Caco-2 (cell line): ENCODE results near the gene TREML2. TPM values are rescaled to one million over a fixed set of nuclear protein-coding genes. Genes with fewer than 3 reads are reported as not detected.

Experiments
- BruUV-seq: library from RNA; stranded (reverse); fragments of 400-500 nt; replicated peaks from 2 replicates; lab custom pipeline; 2021; lab: Mats Ljungman, UMichigan
- CTCF ChIA-PET: fragments of 300-600 bp; sonication (Branson Sonifier 250); formaldehyde crosslinking; loops from one replicate; lab custom pipeline; 2022; ENCODE audit warnings: antibody characterized with exemption; lab: Charles Lee
- POLR2A ChIA-PET: fragments of 300-600 bp; sonication (Branson Sonifier 250); formaldehyde crosslinking; loops from one replicate; lab custom pipeline; 2022; ENCODE audit warnings: antibody characterized with exemption; lab: Charles Lee
- DNase-seq, 2 experiments: peaks; one replicate each; pipeline versions ENCODE4 v3.0.0 to v3.0.0-alpha.2; 2020 to 2022
- H3K27me3 ChIP-seq: replicated peaks from 2 replicates; pipeline ENCODE4 v1.6.0; 2011; ENCODE audit warnings: low read length; ENCODE audit not compliant: control insufficient read depth, insufficient read depth
- H3K36me3 ChIP-seq: 2 replicates; pipeline ENCODE4 v1.5.1; 2011; ENCODE audit warnings: low read length; ENCODE audit not compliant: control insufficient read depth, insufficient read depth
- H3K4me1 ChIP-seq: fragments of 250-450 bp; sonication (Bioruptor Pico); 2 replicates; pipeline ENCODE4 v1.5.1; 2020; ENCODE audit warnings: mild to moderate bottlenecking
- H3K4me3 ChIP-seq: 2 replicates; pipeline ENCODE4 v1.5.1; 2011; ENCODE audit warnings: low read depth, mild to moderate bottlenecking, control low read depth, low read length
- H3K9me3 ChIP-seq: fragments of 250-450 bp; sonication (Bioruptor Pico); 2 replicates; pipeline ENCODE4 v1.5.1; 2020; ENCODE audit warnings: mild to moderate bottlenecking, moderate library complexity
- H3K27ac Mint-ChIP-seq: one replicate; pipeline ENCODE4 v1.8.0; 2022; ENCODE audit warnings: mixed read lengths; ENCODE audit not compliant: unreplicated experiment
- H3K27me3 Mint-ChIP-seq: one replicate; pipeline ENCODE4 v1.8.0; 2022; ENCODE audit warnings: mixed read lengths; ENCODE audit not compliant: insufficient read depth, unreplicated experiment
- H3K36me3 Mint-ChIP-seq: one replicate; pipeline ENCODE4 v1.8.0; 2022; ENCODE audit warnings: mild to moderate bottlenecking, mixed read lengths; ENCODE audit not compliant: insufficient read depth, unreplicated experiment
- H3K4me1 Mint-ChIP-seq: one replicate; pipeline ENCODE4 v1.8.0; 2022; ENCODE audit warnings: low read depth, mixed read lengths; ENCODE audit not compliant: unreplicated experiment
- H3K4me3 Mint-ChIP-seq: one replicate; pipeline ENCODE4 v1.8.0; 2022; ENCODE audit warnings: mild to moderate bottlenecking, moderate library complexity, mixed read lengths; ENCODE audit not compliant: unreplicated experiment
- H3K9me3 Mint-ChIP-seq: one replicate; pipeline ENCODE4 v1.8.0; 2022; ENCODE audit warnings: mixed read lengths; ENCODE audit not compliant: unreplicated experiment
- CTCF ChIP-seq, 2 experiments: fragments of 200-600 bp in 1 of 2; IDR thresholded peaks; 1 replicate in 1 of 2; 2 replicates in 1 of 2; pipeline versions ENCODE4 v1.5.1 to v1.8.0; 2011 to 2022; ENCODE audit warnings: antibody characterized with exemption in 1 of 2, control low read depth in 1 of 2, inconsistent platforms in 1 of 2, low read depth in 1 of 2, low read length in 1 of 2, mild to moderate bottlenecking in 1 of 2, moderate library complexity in 1 of 2; ENCODE audit not compliant: insufficient read depth in 1 of 2, severe bottlenecking in 1 of 2, unreplicated experiment in 1 of 2
- intact Hi-C: fragments of 100-400 bp; cut with micrococcal nuclease; formaldehyde crosslinking; loops from one replicate; pipeline ENCODE4 v1.10.0; 2022; ENCODE audit not compliant: unreplicated experiment
- total RNA-seq: library from RNA; stranded (reverse); gene quantifications from 2 replicates; pipeline ENCODE4 v1.2.3, GENCODE V29; 2022

TREML2 gene
- total RNA-seq, 1 experiment from 2014 or later, result not detected

GRCh38 chr6:41161380-41161779, 39.6 kb downstream of the TREML2 start:
- DNase-seq, result no peak
- Histone ChIP-seq H3K4me3 (no peak overlapping the region), H3K9me3 (no peaks in the 10 kb centered on the region), H3K4me1 (no peaks in the 10 kb centered on the region), H3K27me3 (no peaks in the 10 kb centered on the region), H3K36me3 (no peaks in the 10 kb centered on the region)
- Mint-ChIP-seq H3K27ac (no peak overlapping the region), H3K4me1 (no peaks in the 10 kb centered on the region), H3K9me3 (no peaks in the 10 kb centered on the region), H3K27me3 (no peaks in the 10 kb centered on the region), H3K36me3 (no peaks in the 10 kb centered on the region), H3K4me3 (no peak overlapping the region)
- ChIA-PET CTCF (no interaction called here), POLR2A (no interaction called here)
- no peak for TF ChIP-seq CTCF (IDR thresholded peaks at IDR 0.05; ENCODE audit: insufficient read depth in 1 of 2, low read depth in 1 of 2, low read length in 1 of 2, severe bottlenecking in 1 of 2, unreplicated experiment in 1 of 2)
- BruUV-seq, result no TSS peak
- intact Hi-C loops, result no loop called here

- ChIA-PET CTCF (no interaction called here), POLR2A (no interaction called here)
- DNase-seq, result no peak
- intact Hi-C loops, result no loop called here
- BruUV-seq, result no TSS peak
- Histone ChIP-seq H3K4me1 (peaks cover under 1% of the 10 kb centered on the region; the same call in 1 of the 2 replicates), H3K27me3 (no peaks in the 10 kb centered on the region), H3K36me3 (no peaks in the 10 kb centered on the region), H3K4me3 (no peak overlapping the region), H3K9me3 (no peaks in the 10 kb centered on the region)
- no peaks in the 10 kb centered on the region for H3K36me3 Mint-ChIP-seq
- no peaks in the 10 kb centered on the region for H3K9me3 Mint-ChIP-seq
- no peak overlapping the region for H3K27ac Mint-ChIP-seq
- no peak overlapping the region for H3K4me3 Mint-ChIP-seq
- peaks cover under 1% of the 10 kb centered on the region for H3K4me1 Mint-ChIP-seq
- TF ChIP-seq CTCF (IDR thresholded peaks at IDR 0.05; ENCODE audit: insufficient read depth in 1 of 2, low read depth in 1 of 2, low read length in 1 of 2, severe bottlenecking in 1 of 2, unreplicated experiment in 1 of 2), result no peak
- H3K27me3 Mint-ChIP-seq, result no peaks in the 10 kb centered on the region
These were observed 40.0 kb downstream of the TREML2 start for GRCh38 chr6:41160933-41161332.

- ChIA-PET CTCF (interaction anchor here (0.5 kb wide), 1 partner anchor 72 kb away, joined by 3 read pairs; no protein-coding TSS in a partner anchor), POLR2A (no interaction called here)
- Mint-ChIP-seq H3K4me3 (no peak overlapping the region), H3K9me3 (no peaks in the 10 kb centered on the region), H3K27ac (no peak overlapping the region), H3K4me1 (peaks cover 14% of the 10 kb centered on the region), H3K36me3 (no peaks in the 10 kb centered on the region), H3K27me3 (no peaks in the 10 kb centered on the region)
- Histone ChIP-seq H3K27me3 (no peaks in the 10 kb centered on the region), H3K9me3 (no peaks in the 10 kb centered on the region), H3K4me1 (peaks cover 11% of the 10 kb centered on the region), H3K36me3 (no peaks in the 10 kb centered on the region), H3K4me3 (no peak overlapping the region)
- no TSS peak for BruUV-seq
- intact Hi-C loops, result no loop called here
- TF ChIP-seq CTCF (IDR thresholded peaks at IDR 0.05; ENCODE audit: insufficient read depth in 1 of 2, low read depth in 1 of 2, low read length in 1 of 2, severe bottlenecking in 1 of 2, unreplicated experiment in 1 of 2), result no peak
- no peak for DNase-seq
These were observed 41.4 kb downstream of the TREML2 start for GRCh38 chr6:41159415-41160082.
